HCT116 (cell line): ENCODE results near the gene COL28A1. TPM values are rescaled to one million over a fixed set of nuclear protein-coding genes. Genes with fewer than 3 reads are reported as not detected.

ENCODE experiments used
- ATAC-seq: fragments of 200-7000 bp; cut with Tn5 transposase; 2 replicates; pipeline ENCODE4 v1.9.1; 2020; ENCODE audit warnings: mild to moderate bottlenecking, moderate library complexity
- BruUV-seq: library from RNA; stranded (reverse); fragments of 400-500 nt; replicated peaks from 2 replicates; lab custom pipeline; 2021; lab: Mats Ljungman, UMichigan
- CTCF ChIA-PET: fragments of 300-600 bp; sonication (Branson Sonifier 250); formaldehyde crosslinking; loops from one replicate; lab custom pipeline; 2021; ENCODE audit warnings: antibody characterized with exemption; lab: Charles Lee
- POLR2A ChIA-PET: fragments of 300-600, 350-600 bp; sonication (Branson Sonifier 250); formaldehyde crosslinking; loops from one replicate; lab custom pipeline; 2021; ENCODE audit warnings: antibody characterized with exemption; lab: Charles Lee
- RAD21 ChIA-PET, 2 experiments: fragments of 300-600 bp; sonication (Branson Sonifier 250); formaldehyde crosslinking; loops; one replicate each; lab custom pipeline; 2023; ENCODE audit warnings: low total read pairs in 2 of 2; ENCODE audit not compliant: uncharacterized antibody in 2 of 2, unreplicated experiment in 2 of 2, low non-redundant PET in 1 of 2; lab: Charles Lee
- DNase-seq: peaks from one replicate; pipeline ENCODE4 v3.0.0-alpha.2; 2010; ENCODE audit warnings: low read depth, low spot score
- H2AFZ ChIP-seq: fragments of 200-600 bp; shearing (Covaris generic), sonication (generic); 2 replicates; pipeline ENCODE4 v1.6.1; 2017; ENCODE audit warnings: low read depth, mixed run types, mixed read lengths, antibody characterized with exemption, low read length; ENCODE audit not compliant: poor library complexity, severe bottlenecking
- H3K27ac ChIP-seq: 2 replicates; pipeline ENCODE4 v1.5.1; 2012; ENCODE audit warnings: low read depth, low read length
- H3K27me3 ChIP-seq: fragments of 200-600 bp; sonication (generic); 2 replicates; pipeline ENCODE4 v1.6.1; 2016; ENCODE audit warnings: mixed run types, low read length, mixed read lengths; ENCODE audit not compliant: insufficient read depth
- H3K36me3 ChIP-seq, 2 experiments: fragments of 200-500 bp in 1 of 2; fragments of 200-600 bp in 1 of 2; sonication (Bioruptor generic) in 1 of 2; sonication (generic) in 1 of 2; 2 replicates each; pipeline versions ENCODE4 v1.5.1 to v1.6.1; 2014 to 2016; ENCODE audit warnings: low read length in 2 of 2, inconsistent platforms in 1 of 2, mixed read lengths in 1 of 2, mixed run types in 1 of 2; ENCODE audit not compliant: insufficient read depth in 2 of 2, control insufficient read depth in 1 of 2
- H3K4me1 ChIP-seq, 2 experiments: fragments of 200-600 bp in 1 of 2; sonication (generic) in 1 of 2; 2 replicates each; pipeline versions ENCODE4 v1.5.1 to v1.6.1; 2012 to 2017; ENCODE audit warnings: low read length in 2 of 2, inconsistent platforms in 1 of 2, mild to moderate bottlenecking in 1 of 2, mixed read lengths in 1 of 2, mixed run types in 1 of 2, moderate library complexity in 1 of 2; ENCODE audit not compliant: insufficient read depth in 2 of 2, control insufficient read depth in 1 of 2
- H3K4me2 ChIP-seq: fragments of 200-600 bp; sonication (generic); 2 replicates; pipeline ENCODE4 v1.6.1; 2017; ENCODE audit warnings: mixed run types, low read length, mixed read lengths
- H3K4me3 ChIP-seq, 2 experiments: fragments of 200-600 bp in 1 of 2; sonication (generic) in 1 of 2; replicated peaks in 1 of 2; 2 replicates each; pipeline ENCODE4 v1.5.1; 2011 to 2016; ENCODE audit warnings: low read length in 2 of 2, control low read depth in 1 of 2, low read depth in 1 of 2, mild to moderate bottlenecking in 1 of 2, mixed read lengths in 1 of 2, mixed run types in 1 of 2
- H3K79me2 ChIP-seq: fragments of 200-600 bp; sonication (generic); 2 replicates; pipeline ENCODE4 v1.6.1; 2017; ENCODE audit warnings: mild to moderate bottlenecking, mixed run types, low read length, moderate library complexity, mixed read lengths; ENCODE audit not compliant: insufficient read depth
- H3K9ac ChIP-seq: fragments of 200-600 bp; sonication (generic); 2 replicates; pipeline ENCODE4 v1.6.1; 2016; ENCODE audit warnings: low read length, mixed read lengths
- H3K9me2 ChIP-seq: fragments of 200-600 bp; sonication (generic), shearing (Covaris generic); 2 replicates; pipeline ENCODE4 v1.6.1; 2017; ENCODE audit warnings: mixed run types, mild to moderate bottlenecking, moderate library complexity; ENCODE audit not compliant: insufficient read depth
- H3K9me3 ChIP-seq, 2 experiments: fragments of 200-500 bp in 1 of 2; fragments of 200-600 bp in 1 of 2; sonication (Bioruptor generic) in 1 of 2; sonication (generic) in 1 of 2; 2 replicates each; pipeline ENCODE4 v1.6.1; 2014 to 2017; ENCODE audit warnings: low read length in 2 of 2, mixed read lengths in 2 of 2, inconsistent platforms in 1 of 2, low read depth in 1 of 2, mild to moderate bottlenecking in 1 of 2, mixed run types in 1 of 2, moderate library complexity in 1 of 2; ENCODE audit not compliant: control insufficient read depth in 1 of 2, insufficient read depth in 1 of 2
- H4K20me1 ChIP-seq: fragments of 200-600 bp; sonication (generic), shearing (Covaris generic); 2 replicates; pipeline ENCODE4 v1.6.1; 2017; ENCODE audit warnings: mixed run types, mild to moderate bottlenecking, moderate library complexity; ENCODE audit not compliant: insufficient read depth
- CBX3 ChIP-seq: IDR thresholded peaks from 2 replicates; pipeline ENCODE4 v1.6.1; 2012; ENCODE audit warnings: low read depth
- CEBPB ChIP-seq: IDR thresholded peaks from 2 replicates; pipeline ENCODE4 v1.6.1; 2012; ENCODE audit warnings: low read depth
- ELF1 ChIP-seq: IDR thresholded peaks from 2 replicates; pipeline ENCODE4 v1.6.1; 2012; ENCODE audit warnings: low read depth, borderline replicate concordance
- EZH2 ChIP-seq: fragments of 200-600 bp; sonication (generic); IDR thresholded peaks from 2 replicates; pipeline ENCODE4 v1.6.1; 2017; ENCODE audit warnings: antibody characterized with exemption, mixed run types
- EZH2phosphoT487 ChIP-seq: fragments of 200-600 bp; IDR thresholded peaks from 2 replicates; pipeline ENCODE4 v1.6.1; 2018; ENCODE audit warnings: antibody characterized with exemption, borderline replicate concordance
- FOSL1 ChIP-seq: IDR thresholded peaks from 2 replicates; pipeline ENCODE4 v1.6.1; 2012; ENCODE audit warnings: low read depth
- JUND ChIP-seq: IDR thresholded peaks from 2 replicates; pipeline ENCODE4 v1.6.1; 2012
- POLR2A ChIP-seq: IDR thresholded peaks from 2 replicates; pipeline ENCODE4 v1.7.0; 2011; ENCODE audit warnings: borderline replicate concordance; ENCODE audit not compliant: insufficient read depth, insufficient read length; ENCODE audit errors: extremely low read depth
- POLR2AphosphoS5 ChIP-seq: IDR thresholded peaks from 2 replicates; pipeline ENCODE4 v1.6.1; 2011; ENCODE audit warnings: mild to moderate bottlenecking, low read depth, low read length, moderate library complexity
- SIN3A ChIP-seq: IDR thresholded peaks from 2 replicates; pipeline ENCODE4 v1.6.1; 2012; ENCODE audit warnings: low read depth
- SP1 ChIP-seq: IDR thresholded peaks from 2 replicates; pipeline ENCODE4 v1.6.1; 2012; ENCODE audit warnings: low read depth
- SRF ChIP-seq: IDR thresholded peaks from 2 replicates; pipeline ENCODE4 v1.6.1; 2012; ENCODE audit warnings: low read depth
- TCF7L2 ChIP-seq: IDR thresholded peaks from 2 replicates; pipeline ENCODE4 v1.7.0; 2011; ENCODE audit warnings: borderline replicate concordance, inconsistent platforms; ENCODE audit not compliant: insufficient read depth, insufficient read length; ENCODE audit errors: extremely low read depth
- ZFX ChIP-seq: fragments of 450-650 bp; IDR thresholded peaks from 2 replicates; pipeline ENCODE4 v1.6.1; 2017
- ZNF274 ChIP-seq: fragments of 200-500 bp; sonication (Bioruptor generic); IDR thresholded peaks from 2 replicates; pipeline ENCODE4 v1.6.1; 2014; ENCODE audit warnings: mild to moderate bottlenecking, low read depth, low read length, inconsistent platforms
- intact Hi-C: fragments of 100-400 bp; cut with micrococcal nuclease; formaldehyde crosslinking; loops from 2 replicates; pipeline ENCODE4 v1.10.0; 2022
- total RNA-seq: library from RNA; stranded (reverse); gene quantifications from one replicate; pipeline ENCODE4 v1.2.1, GENCODE V29; 2021; ENCODE audit not compliant: unreplicated experiment
- TF ChIP-seq, protein P1 (sequence below): IDR thresholded peaks from 2 replicates; pipeline ENCODE4 v1.6.1; 2012
- TF ChIP-seq, protein P2 (sequence below): IDR thresholded peaks from 2 replicates; pipeline ENCODE4 v1.6.1; 2011; ENCODE audit warnings: mild to moderate bottlenecking, low read length, moderate library complexity; ENCODE audit not compliant: insufficient replicate concordance; ENCODE audit errors: extremely low read depth
- TF ChIP-seq, protein P3 (sequence below): IDR thresholded peaks from 2 replicates; pipeline ENCODE4 v1.6.1; 2012; ENCODE audit warnings: low read depth
- TF ChIP-seq, protein P4 (sequence below): IDR thresholded peaks from 2 replicates; pipeline ENCODE4 v1.6.1; 2012

The COL28A1 gene
- total RNA-seq, 1 experiment from 2014 or later, result 0.12 TPM

DNA sequence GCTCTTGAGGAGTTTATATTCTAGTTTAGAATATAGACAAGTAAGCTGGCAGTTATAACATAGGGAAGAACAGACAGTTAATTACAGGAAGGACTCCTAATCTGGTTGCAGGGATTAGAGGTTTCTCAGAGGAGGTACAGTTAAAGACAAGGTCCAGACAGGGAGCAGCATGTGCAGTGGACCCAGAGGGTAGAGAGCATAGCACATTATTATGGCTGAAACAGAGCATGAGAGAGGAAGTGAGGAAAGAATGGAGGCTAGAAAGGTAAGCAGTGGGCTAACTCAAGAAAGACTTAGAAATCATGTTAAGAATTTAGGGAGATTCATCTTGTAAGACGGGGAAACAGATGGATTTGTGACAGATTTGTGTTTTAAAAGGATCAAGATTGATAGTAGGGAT lies 40.7 kb upstream of the COL28A1 start:
- no peak for DNase-seq
- RAD21 ChIA-PET, result no interaction called here
- H4K20me1 ChIP-seq, result no peaks in the 10 kb centered on the region; the same call in 1 of the 2 replicates

More for the DNA sequence above, 40.7 kb upstream of the COL28A1 start:
- H3K36me3 ChIP-seq, result no peaks in the 10 kb centered on the region
- no peak for ATAC-seq
- no peaks in the 10 kb centered on the region for H3K27me3 ChIP-seq
- ChIA-PET CTCF (no interaction called here), POLR2A (no interaction called here)
- H3K4me2 ChIP-seq, result no peak overlapping the region
- no peaks in the 10 kb centered on the region for H3K9me2 ChIP-seq
- no peaks in the 10 kb centered on the region for H3K9me3 ChIP-seq
- no peak overlapping the region for H3K4me3 ChIP-seq
- BruUV-seq, result no TSS peak
- H3K79me2 ChIP-seq, result peaks cover 55% of the 10 kb centered on the region
- no peak overlapping the region for H2AFZ ChIP-seq
- H3K4me1 ChIP-seq, result no peaks in the 10 kb centered on the region
- H3K27ac ChIP-seq, result no peak overlapping the region
- no peak overlapping the region for H3K9ac ChIP-seq
- intact Hi-C loops, result no loop called here
- no peak for TF ChIP-seq EZH2
- no peak for TF ChIP-seq TCF7L2
- no peak for TF ChIP-seq EZH2phosphoT487
- TF ChIP-seq POLR2AphosphoS5, result no peak
- TF ChIP-seq, protein P1, sequence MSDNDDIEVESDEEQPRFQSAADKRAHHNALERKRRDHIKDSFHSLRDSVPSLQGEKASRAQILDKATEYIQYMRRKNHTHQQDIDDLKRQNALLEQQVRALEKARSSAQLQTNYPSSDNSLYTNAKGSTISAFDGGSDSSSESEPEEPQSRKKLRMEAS, result no peak
- no peak for TF ChIP-seq FOSL1
- no peak for TF ChIP-seq SIN3A
- TF ChIP-seq, protein P2, sequence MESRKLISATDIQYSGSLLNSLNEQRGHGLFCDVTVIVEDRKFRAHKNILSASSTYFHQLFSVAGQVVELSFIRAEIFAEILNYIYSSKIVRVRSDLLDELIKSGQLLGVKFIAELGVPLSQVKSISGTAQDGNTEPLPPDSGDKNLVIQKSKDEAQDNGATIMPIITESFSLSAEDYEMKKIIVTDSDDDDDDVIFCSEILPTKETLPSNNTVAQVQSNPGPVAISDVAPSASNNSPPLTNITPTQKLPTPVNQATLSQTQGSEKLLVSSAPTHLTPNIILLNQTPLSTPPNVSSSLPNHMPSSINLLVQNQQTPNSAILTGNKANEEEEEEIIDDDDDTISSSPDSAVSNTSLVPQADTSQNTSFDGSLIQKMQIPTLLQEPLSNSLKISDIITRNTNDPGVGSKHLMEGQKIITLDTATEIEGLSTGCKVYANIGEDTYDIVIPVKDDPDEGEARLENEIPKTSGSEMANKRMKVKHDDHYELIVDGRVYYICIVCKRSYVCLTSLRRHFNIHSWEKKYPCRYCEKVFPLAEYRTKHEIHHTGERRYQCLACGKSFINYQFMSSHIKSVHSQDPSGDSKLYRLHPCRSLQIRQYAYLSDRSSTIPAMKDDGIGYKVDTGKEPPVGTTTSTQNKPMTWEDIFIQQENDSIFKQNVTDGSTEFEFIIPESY, result no peak
- no peak for TF ChIP-seq CBX3
- TF ChIP-seq ELF1, result no peak
- TF ChIP-seq SP1, result no peak
- no peak for TF ChIP-seq ZFX
- TF ChIP-seq JUND, result no peak
- TF ChIP-seq SRF, result no peak
- TF ChIP-seq, protein P3, sequence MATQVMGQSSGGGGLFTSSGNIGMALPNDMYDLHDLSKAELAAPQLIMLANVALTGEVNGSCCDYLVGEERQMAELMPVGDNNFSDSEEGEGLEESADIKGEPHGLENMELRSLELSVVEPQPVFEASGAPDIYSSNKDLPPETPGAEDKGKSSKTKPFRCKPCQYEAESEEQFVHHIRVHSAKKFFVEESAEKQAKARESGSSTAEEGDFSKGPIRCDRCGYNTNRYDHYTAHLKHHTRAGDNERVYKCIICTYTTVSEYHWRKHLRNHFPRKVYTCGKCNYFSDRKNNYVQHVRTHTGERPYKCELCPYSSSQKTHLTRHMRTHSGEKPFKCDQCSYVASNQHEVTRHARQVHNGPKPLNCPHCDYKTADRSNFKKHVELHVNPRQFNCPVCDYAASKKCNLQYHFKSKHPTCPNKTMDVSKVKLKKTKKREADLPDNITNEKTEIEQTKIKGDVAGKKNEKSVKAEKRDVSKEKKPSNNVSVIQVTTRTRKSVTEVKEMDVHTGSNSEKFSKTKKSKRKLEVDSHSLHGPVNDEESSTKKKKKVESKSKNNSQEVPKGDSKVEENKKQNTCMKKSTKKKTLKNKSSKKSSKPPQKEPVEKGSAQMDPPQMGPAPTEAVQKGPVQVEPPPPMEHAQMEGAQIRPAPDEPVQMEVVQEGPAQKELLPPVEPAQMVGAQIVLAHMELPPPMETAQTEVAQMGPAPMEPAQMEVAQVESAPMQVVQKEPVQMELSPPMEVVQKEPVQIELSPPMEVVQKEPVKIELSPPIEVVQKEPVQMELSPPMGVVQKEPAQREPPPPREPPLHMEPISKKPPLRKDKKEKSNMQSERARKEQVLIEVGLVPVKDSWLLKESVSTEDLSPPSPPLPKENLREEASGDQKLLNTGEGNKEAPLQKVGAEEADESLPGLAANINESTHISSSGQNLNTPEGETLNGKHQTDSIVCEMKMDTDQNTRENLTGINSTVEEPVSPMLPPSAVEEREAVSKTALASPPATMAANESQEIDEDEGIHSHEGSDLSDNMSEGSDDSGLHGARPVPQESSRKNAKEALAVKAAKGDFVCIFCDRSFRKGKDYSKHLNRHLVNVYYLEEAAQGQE, result no peak
- no peak for TF ChIP-seq CEBPB
- no peak for TF ChIP-seq ZNF274
- TF ChIP-seq, protein P4, sequence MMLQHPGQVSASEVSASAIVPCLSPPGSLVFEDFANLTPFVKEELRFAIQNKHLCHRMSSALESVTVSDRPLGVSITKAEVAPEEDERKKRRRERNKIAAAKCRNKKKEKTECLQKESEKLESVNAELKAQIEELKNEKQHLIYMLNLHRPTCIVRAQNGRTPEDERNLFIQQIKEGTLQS, result no peak
- no peak for TF ChIP-seq POLR2A
